ENCODE measurements around the gene SH2D1B.

- TF ChIP-seq TCF7 (IDR thresholded peaks at IDR 0.05; ENCODE audit: borderline replicate concordance) (no peak), ZNF384 (IDR thresholded peaks at IDR 0.05; ENCODE audit: low read depth, low read length) (no peak), MLX (CRISPR knock-in tag; conservative IDR thresholded peaks at IDR 0.05) (no peak), TAF1 (IDR thresholded peaks at IDR 0.05; ENCODE audit: control insufficient read depth, extremely low read depth, insufficient read depth, low read length, severe bottlenecking) (no peak), RCOR1 (IDR thresholded peaks at IDR 0.05; ENCODE audit: borderline replicate concordance in 1 of 2, low read depth in 2 of 2, low read length in 2 of 2) (no peak), SETDB1 (IDR thresholded peaks at IDR 0.05; ENCODE audit: low read length) (no peak), ZNF282 (CRISPR knock-in tag; IDR thresholded peaks at IDR 0.05) (no peak), SRF (CRISPR knock-in tag; IDR thresholded peaks at IDR 0.05) (no peak), RNF219 (CRISPR knock-in tag; IDR thresholded peaks at IDR 0.05) (no peak), CTCF (IDR thresholded peaks at IDR 0.05 in 2 of 3, conservative IDR thresholded peaks at IDR 0.05 in 1 of 3; ENCODE audit: insufficient read depth in 2 of 3, low read depth in 1 of 3, low read length in 3 of 3) (no peak), SIN3A (IDR thresholded peaks at IDR 0.05; ENCODE audit: borderline replicate concordance in 2 of 2, control insufficient read depth in 1 of 2, low read depth in 2 of 2, low read length in 2 of 2) (no peak), RBBP5 (IDR thresholded peaks at IDR 0.05; ENCODE audit: borderline replicate concordance, insufficient read depth, low read length, poor library complexity, severe bottlenecking) (no peak), ASH1L (IDR thresholded peaks at IDR 0.05; ENCODE audit: borderline replicate concordance, low read depth, partially characterized antibody) (no peak), POLR2AphosphoS5 (IDR thresholded peaks at IDR 0.05; ENCODE audit: control insufficient read depth, insufficient read depth, low read depth, low read length) (no peak)
Observed at GRCh38 chr1:162376691-162377090, 35.2 kb downstream of the SH2D1B start, which contains the start of gene SPATA46.
